A549 (cell line): ENCODE data around the gene RAB27A.

ENCODE experiments used
- CHD4 ChIP-seq: fragments of 200-600 bp; sonication (generic); IDR thresholded peaks from 2 replicates; pipeline ENCODE4 v1.6.1; 2016; ENCODE audit warnings: antibody characterized with exemption, mild to moderate bottlenecking, borderline replicate concordance
- CTCF ChIP-seq: fragments of >200 bp; sonication (Bioruptor Twin); formaldehyde crosslinking; IDR thresholded peaks from 3 replicates; pipeline ENCODE4 v1.5.1; 2016
- E2F6 ChIP-seq: IDR thresholded peaks from 2 replicates; pipeline ENCODE4 v1.6.1; 2012; ENCODE audit warnings: low read depth, borderline replicate concordance
- ELK1 ChIP-seq: fragments of 150-350 bp; IDR thresholded peaks from 2 replicates; pipeline ENCODE4 v1.6.1; 2014; ENCODE audit warnings: low read depth, mild to moderate bottlenecking, low read length
- EP300 ChIP-seq, 2 experiments: fragments of >200 bp; sonication (Bioruptor Twin); formaldehyde crosslinking; IDR thresholded peaks; 2 replicates in 1 of 2; 3 replicates in 1 of 2; pipeline ENCODE4 v1.6.1; 2016 to 2017
- HDAC2 ChIP-seq: fragments of 200-600 bp; sonication (generic); IDR thresholded peaks from 2 replicates; pipeline ENCODE4 v1.6.1; 2016
- KDM1A ChIP-seq: fragments of 200-600 bp; sonication (generic); IDR thresholded peaks from 2 replicates; pipeline ENCODE4 v1.6.1; 2016; ENCODE audit warnings: low read depth, mild to moderate bottlenecking
- MAFK ChIP-seq: fragments of 450-650 bp; IDR thresholded peaks from 2 replicates; pipeline ENCODE4 v1.6.1; 2014; ENCODE audit not compliant: partially characterized antibody
- POLR2A ChIP-seq: IDR thresholded peaks from 2 replicates; pipeline ENCODE4 v1.6.1; 2012; ENCODE audit warnings: mild to moderate bottlenecking, low read length
- REST ChIP-seq: fragments of 200-600 bp; sonication (generic); IDR thresholded peaks from 2 replicates; pipeline ENCODE4 v1.6.1; 2016; ENCODE audit warnings: antibody characterized with exemption, mild to moderate bottlenecking, moderate library complexity
- SMC3 ChIP-seq: fragments of >200 bp; sonication (Bioruptor Twin); formaldehyde crosslinking; IDR thresholded peaks from 3 replicates; pipeline ENCODE4 v1.6.1; 2018; ENCODE audit warnings: inconsistent platforms
- USF2 ChIP-seq: fragments of 450-650 bp; IDR thresholded peaks from 2 replicates; pipeline ENCODE4 v1.6.1; 2014; ENCODE audit warnings: antibody characterized with exemption

GRCh38 chr15:55256281-55257011, 33.2 kb downstream of the RAB27A start:
- no peak for TF ChIP-seq SMC3
- no peak for TF ChIP-seq CTCF
- no peak for TF ChIP-seq CHD4
- TF ChIP-seq ELK1 = no peak
- no peak for TF ChIP-seq EP300 (IDR thresholded peaks at IDR 0.05)
- TF ChIP-seq KDM1A = no peak
- TF ChIP-seq POLR2A = no peak
- TF ChIP-seq REST = no peak
- no peak for TF ChIP-seq MAFK
- TF ChIP-seq USF2 = no peak
- TF ChIP-seq HDAC2 = no peak
- no peak for TF ChIP-seq E2F6
